Measurements from ENCODE around the gene CRYBB3.
"Not testable (repeated sequence)": the region's sequence is repeated elsewhere in the genome, so short reads cannot be mapped to it uniquely, and the experiment has no call there.

Gene CRYBB3

GRCh38 chr22:25238058-25238457 is 38.4 kb downstream of the CRYBB3 start:
- 80 to 89% methylated on average over 4 to 7 of the region's 9 CpGs for WGBS, 2 experiments
- H3K4me1 ChIP-seq (ENCODE audit: control insufficient read depth, insufficient read depth, low read length) = not testable (repeated sequence)

DNA sequence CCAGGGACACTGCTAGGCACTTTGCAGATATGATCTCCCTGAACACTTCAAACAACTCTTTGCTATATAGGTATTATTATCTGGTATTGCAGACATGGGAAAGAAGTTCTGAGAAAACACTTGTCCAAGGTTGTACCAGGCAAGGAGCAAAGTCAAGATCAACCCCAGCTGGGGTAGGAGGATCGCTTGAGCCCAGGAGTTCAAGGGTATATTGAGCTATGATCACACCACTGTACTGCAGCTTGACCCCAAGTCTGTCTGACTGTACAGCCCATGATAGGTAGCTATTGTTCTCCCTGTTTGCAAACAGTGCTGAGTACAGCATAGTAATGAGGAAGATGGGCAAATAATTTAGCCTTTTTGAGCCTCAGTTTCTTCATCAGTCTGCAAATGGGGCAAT is 55.5 kb downstream of the CRYBB3 start:
- not testable (repeated sequence) for H3K36me3 ChIP-seq (ENCODE audit: control insufficient read depth, insufficient read depth, low read length); H3K9me3 ChIP-seq (ENCODE audit: control insufficient read depth, low read length); H3K27ac ChIP-seq (ENCODE audit: insufficient read depth, low read depth, low read length, poor library complexity, severe bottlenecking); H3K27me3 ChIP-seq (ENCODE audit: control insufficient read depth, insufficient read depth, low read length, poor library complexity, severe bottlenecking); H3K4me3 ChIP-seq (ENCODE audit: insufficient read depth, low read depth, low read length); H3K4me1 ChIP-seq (ENCODE audit: control insufficient read depth, insufficient read depth, low read length)
- 73 to 79% methylated on average over 1 of the region's 1 CpG for WGBS, 2 experiments

More at GRCh38 chr22:25238058-25238457, 38.4 kb downstream of the CRYBB3 start:
- not testable (repeated sequence) for H3K36me3 ChIP-seq (ENCODE audit: control insufficient read depth, insufficient read depth, low read length); H3K27ac ChIP-seq (ENCODE audit: insufficient read depth, low read depth, low read length, poor library complexity, severe bottlenecking); H3K4me3 ChIP-seq (ENCODE audit: insufficient read depth, low read depth, low read length); H3K27me3 ChIP-seq (ENCODE audit: control insufficient read depth, insufficient read depth, low read length, poor library complexity, severe bottlenecking); H3K9me3 ChIP-seq (ENCODE audit: control insufficient read depth, low read length)
